Endodermal cell (in vitro differentiated cells): Measurements from ENCODE around the gene DHX40. TPM values are rescaled to one million over a fixed set of nuclear protein-coding genes. Genes with fewer than 3 reads are reported as not detected.

Source experiments
- DNase-seq: peaks from one replicate; pipeline ENCODE4 v3.0.0-alpha.2; 2017
- H3K27ac ChIP-seq: 2 replicates; pipeline ENCODE4 v1.5.1; 2013; ENCODE audit warnings: mild to moderate bottlenecking, low read depth, low read length, moderate library complexity
- H3K27me3 ChIP-seq: 2 replicates; pipeline ENCODE4 v1.6.1; 2013; ENCODE audit warnings: mild to moderate bottlenecking, low read length, moderate library complexity; ENCODE audit not compliant: insufficient read depth, control insufficient read depth, poor library complexity, severe bottlenecking
- H3K36me3 ChIP-seq: 2 replicates; pipeline ENCODE4 v1.7.0; 2013; ENCODE audit warnings: mild to moderate bottlenecking, low read length, moderate library complexity; ENCODE audit not compliant: control insufficient read depth, insufficient read depth
- H3K4me1 ChIP-seq: one replicate; pipeline ENCODE4 v1.7.0; 2013; ENCODE audit warnings: low read length; ENCODE audit not compliant: control insufficient read depth, insufficient read depth
- H3K4me3 ChIP-seq: 2 replicates; pipeline ENCODE4 v1.5.1; 2013; ENCODE audit warnings: mild to moderate bottlenecking, low read length, moderate library complexity
- H3K9ac ChIP-seq: 2 replicates; pipeline ENCODE4 v1.6.1; 2013; ENCODE audit warnings: mild to moderate bottlenecking, low read length, moderate library complexity; ENCODE audit not compliant: poor library complexity, severe bottlenecking; ENCODE audit errors: extremely low read depth
- H3K9me3 ChIP-seq: 2 replicates; pipeline ENCODE4 v1.6.1; 2013; ENCODE audit warnings: mild to moderate bottlenecking, low read length, moderate library complexity; ENCODE audit not compliant: control insufficient read depth
- H3K27ac Mint-ChIP-seq: 2 replicates; pipeline ENCODE4 v1.8.0; 2020; ENCODE audit warnings: mixed read lengths
- H3K27me3 Mint-ChIP-seq: 2 replicates; pipeline ENCODE4 v1.8.0; 2021; ENCODE audit warnings: mild to moderate bottlenecking, mixed read lengths; ENCODE audit not compliant: insufficient read depth
- H3K36me3 Mint-ChIP-seq: 2 replicates; pipeline ENCODE4 v1.8.0; 2020; ENCODE audit warnings: low read depth, mixed read lengths
- H3K4me1 Mint-ChIP-seq: 2 replicates; pipeline ENCODE4 v1.8.0; 2020; ENCODE audit warnings: mixed read lengths
- H3K4me3 Mint-ChIP-seq: 2 replicates; pipeline ENCODE4 v1.8.0; 2020; ENCODE audit warnings: mild to moderate bottlenecking, moderate library complexity, mixed read lengths
- H3K9me3 Mint-ChIP-seq: 2 replicates; pipeline ENCODE4 v1.8.0; 2020; ENCODE audit warnings: mild to moderate bottlenecking, mixed read lengths
- WGBS, 2 experiments: methylation state at CpG; one replicate each; pipeline versions ENCODE4 v1.1.5 to v1.1.7; 2013; ENCODE audit warnings: missing lambda C conversion rate in 2 of 2, mixed read lengths in 1 of 2; ENCODE audit not compliant: insufficient coverage in 1 of 2, insufficient read length in 1 of 2; 5-methylcytosine and 5-hydroxymethylcytosine counted together
- total RNA-seq, 2 donors: library from RNA; stranded (reverse); fragmentation: NEBNext Ultra II Directional in 1 of 2; extraction: Animal tissue kit (Norgen Biotek cat#: 25700) in 1 of 2; gene quantifications; 2 replicates in 1 of 2; 3 replicates in 1 of 2; pipeline ENCODE4 v1.2.1, GENCODE V29; 2021
- TF ChIP-seq, protein P1 (sequence below): fragments of 200-600 bp; sonication (generic); conservative IDR thresholded peaks from 2 replicates; pipeline ENCODE4 v1.5.0; 2021; ENCODE audit warnings: antibody characterized with exemption, mild to moderate bottlenecking

Gene DHX40
- total RNA-seq, 2 donors from 2014 or later = 32.7 to 36.2 TPM

DNA sequence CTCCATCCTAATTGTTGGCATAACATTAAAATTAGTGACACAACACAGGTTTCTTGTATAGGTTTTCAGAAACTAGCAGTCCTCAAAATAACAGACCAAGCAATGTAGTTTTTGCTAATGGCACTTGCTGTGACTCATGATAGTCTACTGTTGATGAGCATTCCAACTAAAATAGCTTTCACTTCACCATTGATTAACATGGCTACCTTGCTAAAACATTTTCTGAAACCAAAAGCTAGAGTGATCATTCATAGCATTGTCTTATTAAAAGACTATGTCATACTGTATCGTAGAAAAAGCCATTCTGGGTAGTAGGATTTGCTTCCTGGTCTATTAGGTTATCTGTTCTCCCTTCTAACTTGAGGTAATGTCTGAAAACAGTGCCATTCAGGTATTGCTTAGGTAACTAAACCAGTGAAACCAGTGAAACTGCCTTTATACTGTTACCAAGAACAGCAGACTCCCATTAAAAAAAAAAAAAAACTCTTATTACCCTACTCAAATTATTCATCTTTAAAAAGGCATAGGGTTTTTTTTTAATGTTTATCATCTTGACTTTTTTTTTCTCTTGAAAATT is 51.8 kb downstream of the DHX40 start:
- Mint-ChIP-seq H3K36me3 (no peaks in the 10 kb centered on the region), H3K4me3 (peak overlapping the region; percentile 98), H3K4me1 (peaks cover 31% of the 10 kb centered on the region), H3K27ac (peak overlapping the region; percentile 80), H3K27me3 (no peaks in the 10 kb centered on the region), H3K9me3 (no peaks in the 10 kb centered on the region)
- DNase-seq = no peak
- H3K4me3 ChIP-seq = peak overlapping the region; percentile 93
- H3K36me3 ChIP-seq = no peaks in the 10 kb centered on the region
- TF ChIP-seq, protein P1, sequence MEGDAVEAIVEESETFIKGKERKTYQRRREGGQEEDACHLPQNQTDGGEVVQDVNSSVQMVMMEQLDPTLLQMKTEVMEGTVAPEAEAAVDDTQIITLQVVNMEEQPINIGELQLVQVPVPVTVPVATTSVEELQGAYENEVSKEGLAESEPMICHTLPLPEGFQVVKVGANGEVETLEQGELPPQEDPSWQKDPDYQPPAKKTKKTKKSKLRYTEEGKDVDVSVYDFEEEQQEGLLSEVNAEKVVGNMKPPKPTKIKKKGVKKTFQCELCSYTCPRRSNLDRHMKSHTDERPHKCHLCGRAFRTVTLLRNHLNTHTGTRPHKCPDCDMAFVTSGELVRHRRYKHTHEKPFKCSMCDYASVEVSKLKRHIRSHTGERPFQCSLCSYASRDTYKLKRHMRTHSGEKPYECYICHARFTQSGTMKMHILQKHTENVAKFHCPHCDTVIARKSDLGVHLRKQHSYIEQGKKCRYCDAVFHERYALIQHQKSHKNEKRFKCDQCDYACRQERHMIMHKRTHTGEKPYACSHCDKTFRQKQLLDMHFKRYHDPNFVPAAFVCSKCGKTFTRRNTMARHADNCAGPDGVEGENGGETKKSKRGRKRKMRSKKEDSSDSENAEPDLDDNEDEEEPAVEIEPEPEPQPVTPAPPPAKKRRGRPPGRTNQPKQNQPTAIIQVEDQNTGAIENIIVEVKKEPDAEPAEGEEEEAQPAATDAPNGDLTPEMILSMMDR = no peak
- H3K27me3 ChIP-seq = no peaks in the 10 kb centered on the region
- peak overlapping the region; percentile 95 for H3K9ac ChIP-seq
- 94% methylated on average over 1 of the region's 1 CpG; no CpG with 5 or more reads in 1 of the 2 experiments for WGBS, 2 experiments
- no peaks in the 10 kb centered on the region for H3K9me3 ChIP-seq
- peaks cover 5% of the 10 kb centered on the region for H3K4me1 ChIP-seq
- no peak overlapping the region for H3K27ac ChIP-seq

DNA sequence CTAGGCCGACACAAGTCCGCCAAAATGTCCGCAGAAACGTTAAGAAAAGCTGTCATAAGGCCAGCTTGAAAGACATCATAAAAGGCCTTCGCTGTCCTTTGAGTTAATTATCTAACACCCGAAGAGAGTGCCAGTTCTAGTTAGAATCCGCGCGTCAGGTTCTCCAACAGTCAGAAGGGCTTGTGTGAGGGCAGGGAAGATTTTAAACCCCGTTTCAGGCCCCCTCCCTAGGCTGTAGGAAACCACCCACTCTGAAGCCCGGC is 53.6 kb downstream of the DHX40 start:
- peaks cover 5% of the 10 kb centered on the region for H3K4me1 ChIP-seq
- peak overlapping the region; percentile 95 for H3K9ac ChIP-seq
- Mint-ChIP-seq H3K4me3 (peak overlapping the region; percentile 98), H3K4me1 (peaks cover 41% of the 10 kb centered on the region), H3K36me3 (no peaks in the 10 kb centered on the region), H3K27ac (peak overlapping the region; percentile 97), H3K9me3 (no peaks in the 10 kb centered on the region), H3K27me3 (no peaks in the 10 kb centered on the region)
- peak overlapping the region; percentile 99 for H3K27ac ChIP-seq
- WGBS, 2 experiments = 0% methylated on average over 6 to 11 of the region's 11 CpGs
- DNase-seq = no peak
- no peaks in the 10 kb centered on the region for H3K9me3 ChIP-seq
- H3K36me3 ChIP-seq = peaks cover 3% of the 10 kb centered on the region
- no peaks in the 10 kb centered on the region for H3K27me3 ChIP-seq
- H3K4me3 ChIP-seq = peak overlapping the region; percentile 93
- TF ChIP-seq, protein P1 = no peak

DNA sequence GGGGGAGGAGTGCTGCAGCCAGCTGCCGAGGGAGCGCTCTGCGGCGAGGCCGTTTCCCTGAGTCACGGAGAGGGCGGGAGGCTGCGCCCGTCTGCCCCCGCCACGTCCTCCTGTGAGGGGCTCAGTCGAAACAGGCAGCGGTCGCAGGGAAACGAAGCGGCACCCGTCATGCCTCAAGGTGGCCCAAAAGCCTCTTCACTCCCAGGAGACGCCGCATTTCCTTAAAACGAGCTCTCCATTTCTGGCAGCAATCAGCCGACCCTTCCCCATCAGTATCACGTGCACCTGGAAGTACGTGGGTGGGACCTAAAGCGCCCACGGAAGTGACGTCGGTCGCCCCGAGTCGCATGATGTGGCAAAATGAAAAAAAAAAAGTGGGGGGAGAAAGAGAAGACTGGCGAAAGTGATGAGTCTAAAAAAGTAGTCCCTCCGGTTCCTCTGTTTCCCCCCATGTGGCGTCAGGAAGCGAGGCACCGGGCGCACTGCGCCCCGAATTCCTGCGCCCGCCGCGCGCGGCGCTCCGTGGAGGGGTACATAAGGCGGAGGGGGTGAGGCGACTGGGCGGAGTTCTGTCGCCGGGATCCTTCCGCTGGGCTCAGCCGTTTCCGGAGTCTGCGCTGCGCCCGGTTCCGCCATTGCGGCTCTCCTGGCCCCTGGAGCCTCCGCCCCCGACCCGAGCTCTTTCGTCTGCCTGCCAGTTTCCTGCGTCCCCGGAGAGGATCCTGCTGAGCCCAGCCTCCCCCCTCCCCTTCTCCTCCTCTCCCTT is 54.1 kb downstream of the DHX40 start, which contains the start of gene CLTC:
TSS of gene CLTC (plus strand) at position 598 of the 766 bp plus-strand sequence. CDS start 237 bp downstream, outside the sequence.
- Histone ChIP-seq H3K27ac (peak within 1 kb of the TSS; percentile 99), H3K4me3 (peak within 1 kb of the TSS; percentile 93), H3K9ac (peak within 1 kb of the TSS; percentile 95), H3K27me3 (no peaks in the 10 kb centered on the region), H3K9me3 (no peaks in the 10 kb centered on the region), H3K4me1 (peaks cover 5% of the 10 kb centered on the region), H3K36me3 (peaks cover 8% of the 10 kb centered on the region)
- Mint-ChIP-seq H3K27me3 (no peaks in the 10 kb centered on the region), H3K4me1 (peaks cover 41% of the 10 kb centered on the region), H3K4me3 (peak within 1 kb of the TSS; percentile 98), H3K9me3 (no peaks in the 10 kb centered on the region), H3K27ac (peak within 1 kb of the TSS; percentile 97), H3K36me3 (no peaks in the 10 kb centered on the region)
- peak; percentile 97 for DNase-seq
- TF ChIP-seq, protein P1 = no peak
- 0 to 5% methylated on average over 11 to 65 of the region's 65 CpGs for WGBS, 2 experiments
